Colon (tissue), 2 donors: ENCODE data around the gene COA3.

Experiments
- FAIRE-seq: peaks from 2 replicates; lab custom pipeline; 2012; peaks lifted over from hg19 to GRCh38; lab: Jason Lieb, UNC
- donor health status: control.
- donor health status: control.

The COA3 gene

DNA sequence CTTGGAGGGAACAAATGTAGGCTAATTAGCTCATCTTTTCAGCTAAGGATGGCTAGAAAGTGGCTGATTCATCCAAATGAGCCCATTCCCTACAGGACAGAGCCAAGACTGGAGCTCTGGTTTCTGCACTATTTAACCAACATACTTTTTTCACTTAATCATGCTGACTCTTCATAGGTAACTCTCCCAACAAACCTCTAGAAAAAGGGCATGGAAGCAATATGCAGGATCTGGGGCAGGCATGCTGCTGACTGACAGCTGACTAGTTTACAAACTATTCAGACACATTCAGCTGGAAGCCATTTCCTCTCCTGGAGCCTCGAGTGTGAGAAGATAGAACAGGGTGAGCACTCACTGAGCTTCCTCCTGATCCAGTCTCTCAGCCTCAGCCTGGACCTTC lies 19.4 kb upstream of the COA3 start:
- FAIRE-seq = no peak

- FAIRE-seq = no peak
Measured at GRCh38 chr17:42814633-42815399, 16.3 kb upstream of the COA3 start.

DNA sequence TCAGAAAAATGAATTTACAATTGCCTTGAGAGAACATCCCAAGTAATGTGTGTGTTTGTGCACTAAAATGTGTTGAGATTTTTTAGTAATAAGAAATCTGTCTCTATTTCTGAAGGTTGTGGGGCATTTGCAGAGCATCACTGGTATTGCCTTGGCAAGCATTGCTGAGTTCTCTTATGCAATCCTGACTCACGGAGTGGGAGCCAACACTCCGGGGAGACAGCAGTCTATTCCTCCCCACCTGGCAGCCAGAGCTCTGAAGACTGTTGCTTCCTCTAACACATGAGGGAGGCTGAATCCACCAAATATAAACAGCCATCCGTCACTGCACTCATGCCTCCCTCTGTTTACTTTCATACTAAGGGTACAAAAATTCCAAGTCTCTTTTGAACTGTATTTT lies 10.7 kb upstream of the COA3 start:
- no peak for FAIRE-seq

- peak; percentile 33 for FAIRE-seq
Measured at GRCh38 chr17:42806249-42806648, 7.7 kb upstream of the COA3 start.

- FAIRE-seq = no peak
Measured at GRCh38 chr17:42804918-42805367, 6.4 kb upstream of the COA3 start.

GRCh38 chr17:42803074-42803883 lies 4.8 kb upstream of the COA3 start:
- no peak for FAIRE-seq

DNA sequence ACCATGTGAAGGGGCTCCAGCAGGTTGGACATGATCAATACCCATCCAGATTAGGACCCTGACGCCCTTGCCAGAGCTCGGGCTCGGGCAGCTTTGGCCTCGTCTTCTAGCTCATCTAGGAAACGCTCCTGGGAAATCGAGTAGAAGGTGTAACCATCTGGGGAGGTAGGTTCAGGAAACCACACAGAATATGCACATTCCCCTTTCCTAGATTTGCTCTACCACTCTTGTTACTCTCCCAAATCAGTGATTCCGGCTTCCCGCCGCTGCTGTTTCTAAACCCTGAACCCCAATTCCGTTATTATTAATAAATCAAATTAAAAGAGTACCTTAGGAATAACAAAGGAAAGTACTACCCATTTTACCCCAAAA lies 507 bp downstream of the COA3 start:
- no peak for FAIRE-seq

- FAIRE-seq = no peak
Measured at GRCh38 chr17:42797067-42798007, 1.2 kb downstream of the COA3 start.

- FAIRE-seq = no peak
Measured at GRCh38 chr17:42796066-42796758, 2.3 kb downstream of the COA3 start.

DNA sequence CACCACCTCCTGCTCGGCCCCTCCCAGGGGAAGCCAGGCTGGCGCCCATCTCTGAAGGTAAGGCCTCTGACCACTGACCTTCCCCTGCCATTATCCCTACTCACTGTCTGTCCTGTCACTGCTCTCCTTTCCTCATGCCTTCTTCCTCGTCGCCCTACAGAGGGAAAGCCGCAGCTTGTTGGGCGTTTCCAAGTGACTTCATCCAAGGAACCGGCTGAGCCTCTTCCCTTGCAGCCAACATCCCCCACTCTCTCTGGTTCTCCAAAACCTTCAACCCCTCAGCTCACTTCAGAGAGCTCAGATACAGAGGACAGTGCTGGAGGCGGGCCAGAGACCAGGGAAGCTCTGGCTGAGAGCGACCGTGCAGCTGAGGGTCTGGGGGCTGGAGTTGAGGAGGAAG lies 3.0 kb downstream of the COA3 start:
- no peak for FAIRE-seq

DNA sequence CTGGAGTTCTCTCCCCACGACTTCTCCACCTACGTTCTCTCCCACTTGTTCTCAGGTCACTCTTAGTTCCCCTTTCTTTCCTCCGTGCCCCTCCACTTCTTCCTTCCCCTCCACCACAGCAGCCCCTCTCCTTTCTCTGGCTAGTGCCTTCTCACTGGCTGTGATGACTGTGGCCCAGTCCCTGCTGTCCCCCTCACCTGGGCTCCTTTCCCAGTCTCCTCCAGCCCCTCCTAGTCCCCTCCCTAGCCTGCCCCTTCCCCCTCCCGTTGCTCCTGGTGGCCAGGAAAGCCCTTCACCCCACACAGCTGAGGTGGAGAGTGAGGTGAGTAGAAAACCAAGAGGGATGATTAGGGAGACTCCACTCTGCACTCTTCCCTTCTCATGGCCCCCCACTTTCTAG lies 3.4 kb downstream of the COA3 start:
- FAIRE-seq = no peak

- FAIRE-seq = no peak
Measured at GRCh38 chr17:42792545-42792944, 6.0 kb downstream of the COA3 start.

DNA sequence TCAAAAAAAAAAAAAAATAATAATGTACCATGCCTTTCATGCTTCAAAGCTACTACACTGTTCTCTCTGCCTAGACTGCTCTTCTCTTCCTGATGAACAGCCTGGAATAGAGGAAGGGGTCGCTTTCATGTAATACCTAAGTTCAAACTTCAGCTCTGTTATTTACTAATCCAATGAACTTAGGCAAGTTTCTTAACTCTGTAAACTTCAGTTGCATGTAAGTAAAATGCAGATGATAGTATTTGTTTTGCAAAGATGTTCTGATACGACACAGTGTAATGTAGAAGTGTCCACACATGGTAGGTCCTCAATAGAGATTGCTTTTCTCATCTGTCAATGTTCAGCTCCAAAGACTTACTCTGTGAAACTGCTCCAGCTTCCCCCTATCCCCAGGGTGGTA lies 6.6 kb downstream of the COA3 start:
- no peak for FAIRE-seq

- FAIRE-seq = no peak
Measured at GRCh38 chr17:42787266-42787665, 11.2 kb downstream of the COA3 start.

DNA sequence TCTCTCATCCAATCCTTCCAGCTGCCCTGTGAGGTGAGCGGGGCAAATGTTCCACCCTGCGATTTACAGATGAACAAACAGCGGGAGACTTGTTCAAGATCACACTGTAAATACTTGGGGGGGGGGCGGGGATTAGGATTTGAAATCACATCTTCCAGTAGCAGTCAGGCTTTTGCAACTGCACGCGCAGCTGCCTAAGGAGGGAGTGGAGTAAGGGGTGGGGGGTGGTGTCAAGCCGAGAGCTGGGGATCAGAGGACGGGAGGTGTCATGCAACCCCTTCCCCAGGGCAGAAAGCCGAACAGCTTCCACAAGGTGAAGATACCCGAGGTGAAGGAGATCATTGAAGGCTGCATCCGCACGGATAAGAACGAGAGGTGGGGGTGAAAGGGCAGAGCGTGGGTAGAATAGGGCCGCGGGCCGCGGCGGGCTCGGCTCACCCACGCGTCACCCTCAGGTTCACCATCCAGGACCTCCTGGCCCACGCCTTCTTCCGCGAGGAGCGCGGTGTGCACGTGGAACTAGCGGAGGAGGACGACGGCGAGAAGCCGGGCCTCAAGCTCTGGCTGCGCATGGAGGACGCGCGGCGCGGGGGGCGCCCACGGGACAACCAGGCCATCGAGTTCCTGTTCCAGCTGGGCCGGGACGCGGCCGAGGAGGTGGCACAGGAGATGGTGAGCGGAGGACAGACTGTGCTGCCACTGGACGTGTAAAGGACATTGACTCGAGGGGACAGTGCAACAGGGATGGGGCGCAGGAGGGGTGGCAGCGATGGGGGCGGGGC lies 13.5 kb downstream of the COA3 start:
- no peak for FAIRE-seq

DNA sequence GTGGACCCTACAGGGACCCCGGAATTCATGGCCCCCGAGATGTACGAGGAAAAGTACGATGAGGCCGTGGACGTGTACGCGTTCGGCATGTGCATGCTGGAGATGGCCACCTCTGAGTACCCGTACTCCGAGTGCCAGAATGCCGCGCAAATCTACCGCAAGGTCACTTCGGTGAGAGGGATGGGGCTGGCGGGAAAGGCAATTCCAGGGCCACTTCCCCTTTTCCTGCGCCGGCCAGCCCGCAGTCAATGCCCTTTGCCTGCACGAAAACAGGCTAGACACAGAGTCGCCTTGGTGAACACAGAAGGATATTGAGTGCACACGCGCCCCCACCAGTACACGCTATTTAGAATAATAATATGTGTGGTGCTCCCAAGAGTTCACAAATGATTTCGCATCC lies 14.1 kb downstream of the COA3 start:
- FAIRE-seq = no peak

- FAIRE-seq = no peak
Measured at GRCh38 chr17:42783791-42784138, 14.7 kb downstream of the COA3 start.

DNA sequence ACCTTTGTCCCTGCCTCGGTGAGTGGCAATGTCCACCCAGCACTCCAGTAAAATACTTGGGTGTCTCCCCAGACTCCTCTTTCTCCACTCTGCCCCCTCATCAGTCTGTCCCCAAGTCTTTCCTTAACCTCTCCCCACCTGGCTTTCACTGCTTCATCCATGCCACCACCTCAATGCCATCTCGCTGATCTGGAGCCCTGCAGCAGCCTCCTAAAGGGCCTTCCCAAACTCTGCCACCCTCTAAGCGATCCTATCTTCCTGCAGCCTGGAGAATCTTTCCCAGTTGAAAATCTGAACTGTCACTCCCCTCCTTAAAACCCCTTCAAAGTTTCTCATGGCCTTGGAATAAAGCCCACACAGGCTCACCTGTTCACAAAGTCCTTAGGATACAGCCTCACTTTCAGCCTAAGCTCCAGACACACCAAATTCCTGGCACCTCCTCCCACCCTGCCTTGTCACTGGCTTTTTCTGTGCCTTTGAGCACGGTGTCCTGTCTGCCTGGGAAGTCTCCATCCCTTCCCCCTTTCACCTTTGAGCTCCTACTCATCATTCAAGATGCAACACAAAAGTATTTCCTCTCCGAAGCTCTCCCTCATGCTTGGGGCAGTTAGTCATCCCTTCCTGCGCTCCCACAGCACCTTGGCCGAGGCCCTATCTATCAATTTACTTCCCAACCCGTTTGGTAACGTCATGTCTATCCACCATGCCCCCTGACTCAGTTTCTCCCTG lies 15.3 kb downstream of the COA3 start:
- no peak for FAIRE-seq

- no peak for FAIRE-seq
Measured at GRCh38 chr17:42782166-42783061, 16.1 kb downstream of the COA3 start.
